K562 (cell line): ENCODE data around the gene FAM167B. TPM values are rescaled to one million over a fixed set of nuclear protein-coding genes. Genes with fewer than 3 reads are reported as not detected.

Experiments used
- CBX2 ChIP-seq: fragments of 200-600 bp; sonication (generic); IDR thresholded peaks from one replicate; pipeline ENCODE4 v1.6.1; 2012; ENCODE audit warnings: mild to moderate bottlenecking, low read length, inconsistent platforms; ENCODE audit not compliant: insufficient read depth, poor library complexity, severe bottlenecking
- CXXC5 ChIP-seq: fragments of 250-450 bp; sonication (Bioruptor Pico); IDR thresholded peaks from 2 replicates; pipeline ENCODE4 v1.8.0; 2022; ENCODE audit warnings: inconsistent platforms, mild to moderate bottlenecking, moderate library complexity
- E2F4 ChIP-seq: sonication (generic); formaldehyde crosslinking; IDR thresholded peaks from 2 replicates; pipeline ENCODE4 v1.8.0; 2022; ENCODE audit warnings: mild to moderate bottlenecking, low read depth, missing genetic modification reagents
- FOXJ2 ChIP-seq: fragments of 200-800 bp; sonication (Bioruptor generic); IDR thresholded peaks from 2 replicates; pipeline ENCODE4 v1.6.1; 2016; ENCODE audit warnings: missing genetic modification characterization, missing compliant biosample characterization
- HMGXB4 ChIP-seq: sonication (generic); formaldehyde crosslinking; IDR thresholded peaks from 2 replicates; pipeline ENCODE4 v1.8.1; 2023; ENCODE audit warnings: mild to moderate bottlenecking, missing genetic modification reagents
- JUND ChIP-seq, 2 experiments: IDR thresholded peaks; 2 replicates in 1 of 2; 3 replicates in 1 of 2; pipeline ENCODE4 v1.6.1; 2011; ENCODE audit warnings: borderline replicate concordance in 2 of 2, low read depth in 2 of 2, low read length in 2 of 2, improper control_type of control experiment in 1 of 2, missing biosample characterization in 1 of 2, missing genetic modification characterization in 1 of 2, missing genetic modification reagents in 1 of 2
- KDM2B ChIP-seq: fragments of 250-450 bp; sonication (Bioruptor Pico); IDR thresholded peaks from 2 replicates; pipeline ENCODE4 v1.8.0; 2021; ENCODE audit warnings: mild to moderate bottlenecking, moderate library complexity
- MTA1 ChIP-seq: fragments of 450-650 bp; IDR thresholded peaks from 2 replicates; pipeline ENCODE4 v1.6.1; 2017; ENCODE audit warnings: borderline replicate concordance
- MTF1 ChIP-seq: fragments of 250-450 bp; sonication (Bioruptor Pico); IDR thresholded peaks from 2 replicates; pipeline ENCODE4 v1.9.0; 2021; ENCODE audit warnings: moderate library complexity, mild to moderate bottlenecking, inconsistent platforms, borderline replicate concordance
- NCOA1 ChIP-seq: fragments of 450-650 bp; IDR thresholded peaks from 2 replicates; pipeline ENCODE4 v1.6.1; 2016; ENCODE audit warnings: low read depth
- NELFE ChIP-seq: IDR thresholded peaks from 2 replicates; pipeline ENCODE4 v1.6.1; 2011; ENCODE audit warnings: mild to moderate bottlenecking; ENCODE audit not compliant: insufficient read depth, insufficient read length
- NFYB ChIP-seq: IDR thresholded peaks from 2 replicates; pipeline ENCODE4 v1.6.1; 2011; ENCODE audit warnings: mild to moderate bottlenecking, moderate library complexity; ENCODE audit not compliant: insufficient read length; ENCODE audit errors: extremely low read depth
- NKRF ChIP-seq: fragments of 450-650 bp; IDR thresholded peaks from 2 replicates; pipeline ENCODE4 v1.6.1; 2016; ENCODE audit warnings: borderline replicate concordance
- PTRF ChIP-seq: fragments of 450-650 bp; IDR thresholded peaks from 2 replicates; pipeline ENCODE4 v1.6.1; 2016; ENCODE audit warnings: mild to moderate bottlenecking, missing genetic modification characterization, missing compliant biosample characterization
- PTTG1 ChIP-seq: fragments of 450-650 bp; IDR thresholded peaks from 2 replicates; pipeline ENCODE4 v1.6.1; 2016; ENCODE audit warnings: low read depth, mild to moderate bottlenecking, missing genetic modification characterization, missing compliant biosample characterization
- RB1 ChIP-seq: fragments of 450-650 bp; IDR thresholded peaks from 2 replicates; pipeline ENCODE4 v1.6.1; 2017; ENCODE audit warnings: low read depth, mild to moderate bottlenecking
- SIN3A ChIP-seq, 2 experiments: fragments of 150-350 bp in 1 of 2; IDR thresholded peaks; 2 replicates each; pipeline ENCODE4 v1.6.1; 2011 to 2016; ENCODE audit warnings: borderline replicate concordance in 2 of 2, low read depth in 2 of 2, low read length in 2 of 2, mild to moderate bottlenecking in 2 of 2, moderate library complexity in 2 of 2; ENCODE audit not compliant: control insufficient read depth in 1 of 2
- SRSF7 ChIP-seq: fragments of 200-400 bp; formaldehyde crosslinking; optimal IDR thresholded peaks from 2 replicates; pipeline ENCODE3; 2017; ENCODE audit warnings: mild to moderate bottlenecking, low read depth, low read length
- THRAP3 ChIP-seq: fragments of 450-650 bp; IDR thresholded peaks from 2 replicates; pipeline ENCODE4 v1.6.1; 2016; ENCODE audit warnings: mild to moderate bottlenecking, inconsistent platforms, borderline replicate concordance
- polyA plus RNA-seq, 8 experiments: library from polyadenylated mRNA; depleted of rRNA in 4 of 8; stranded (reverse) in 5 of 8; unstranded in 3 of 8; fragments of >200 nt; fragmentation: Nextera tagmentation in 2 of 8; fragmentation: Illumina TruSeq in 1 of 8; extraction: Ambion mirVana in 2 of 8; extraction: Trizol in 1 of 8; gene quantifications; 2 replicates each; pipeline versions ENCODE4 v1.2.1 to v1.2.3, GENCODE V29; 2011 to 2014; ENCODE audit warnings: inconsistent platforms in 1 of 8, missing spikeins in 1 of 8
- total RNA-seq, 7 experiments: library from RNA; depleted of rRNA in 6 of 7; stranded (reverse); fragments of >200 nt in 6 of 7; fragmentation: Illumina TruSeq in 2 of 7; extraction: Trizol in 2 of 7; gene quantifications; 2 replicates each; pipeline versions ENCODE4 v1.2.1 to v1.2.3, GENCODE V29; 2011 to 2021; ENCODE audit warnings: low replicate concordance in 1 of 7
- TF ChIP-seq, protein P1 (sequence below): fragments of 250-450 bp; sonication (Bioruptor Pico); IDR thresholded peaks from 2 replicates; pipeline ENCODE4 v1.8.0; 2022; ENCODE audit warnings: inconsistent platforms

Gene FAM167B
- total and polyA plus RNA-seq, 9 of the 15 experiments (the other 6 are each of a cell fraction or from before 2014, with no cell fraction given), result not detected

DNA sequence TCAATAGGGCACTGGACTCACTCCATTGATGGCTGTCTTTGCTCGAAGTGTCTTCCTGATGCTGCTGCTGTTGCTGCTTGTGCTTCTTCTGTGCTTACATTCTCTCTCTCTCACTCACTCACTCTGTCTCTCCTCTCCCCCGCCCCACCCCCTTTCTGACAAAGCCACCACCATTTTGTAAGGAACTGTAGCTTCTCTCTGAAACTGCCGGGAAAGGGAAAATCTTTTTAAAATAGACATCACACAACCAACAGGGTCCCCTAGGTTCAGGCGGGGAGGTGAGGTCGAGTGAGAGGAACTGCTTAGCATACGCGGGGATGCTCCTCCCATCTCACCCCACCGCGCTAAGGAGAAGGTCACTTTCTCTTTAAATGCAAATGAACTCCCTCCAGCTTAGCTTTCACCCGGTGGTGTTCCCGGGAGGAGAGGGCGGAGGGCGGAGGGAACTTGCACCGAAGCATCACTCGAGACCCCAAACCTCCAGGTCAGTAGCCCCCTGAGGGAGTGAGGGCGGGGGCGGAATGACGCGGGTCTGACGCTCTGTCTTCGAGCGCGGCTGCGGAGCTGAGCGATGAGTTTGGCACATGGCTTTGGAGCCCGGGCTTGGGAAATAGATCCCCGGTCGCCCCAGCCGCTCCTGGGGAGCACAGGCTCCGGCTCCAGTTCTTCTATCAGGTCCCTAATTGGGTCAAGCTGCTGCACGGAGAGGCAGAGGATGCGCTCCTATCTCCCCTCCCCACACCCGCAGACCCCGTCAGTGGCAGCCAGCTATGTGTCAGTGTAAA lies 46.6 kb upstream of the FAM167B start, which contains the start of gene CCDC28B (continued):
- TF ChIP-seq SRSF7 (no peak), CBX2 (no peak), KDM2B (CRISPR knock-in tag) (no peak), CXXC5 (peak; percentile 77), NKRF (peak; percentile 60), NCOA1 (no peak), MTA1 (no peak), JUND (IDR thresholded peaks at IDR 0.05; ENCODE audit: borderline replicate concordance, low read depth, low read length) (no peak), JUND (tag; IDR thresholded peaks at IDR 0.05; ENCODE audit: borderline replicate concordance, low read depth, low read length) (peak; percentile 33; the same call in 1 of the 3 replicates), PTTG1 (tag) (no peak), FOXJ2 (no peak), PTRF (tag) (0 out of 2 replicates have a peak, but pooled peaks have one; percentile 30), MTF1 (CRISPR knock-in tag) (no peak), RB1 (peak; percentile 5; the same call in 1 of the 2 replicates), NFYB (no peak), THRAP3 (0 out of 2 replicates have a peak, but pooled peaks have one; percentile 50), E2F4 (CRISPR knock-in tag) (no peak), NELFE (no peak), HMGXB4 (CRISPR knock-in tag) (no peak; the same call in 1 of the 2 replicates), SIN3A (IDR thresholded peaks at IDR 0.05; ENCODE audit: borderline replicate concordance in 2 of 2, control insufficient read depth in 1 of 2, low read depth in 2 of 2, low read length in 2 of 2) (peak in 1 of 2 experiments; percentile 84; a peak in 2 of 4 replicates)
- TF ChIP-seq, protein P1, sequence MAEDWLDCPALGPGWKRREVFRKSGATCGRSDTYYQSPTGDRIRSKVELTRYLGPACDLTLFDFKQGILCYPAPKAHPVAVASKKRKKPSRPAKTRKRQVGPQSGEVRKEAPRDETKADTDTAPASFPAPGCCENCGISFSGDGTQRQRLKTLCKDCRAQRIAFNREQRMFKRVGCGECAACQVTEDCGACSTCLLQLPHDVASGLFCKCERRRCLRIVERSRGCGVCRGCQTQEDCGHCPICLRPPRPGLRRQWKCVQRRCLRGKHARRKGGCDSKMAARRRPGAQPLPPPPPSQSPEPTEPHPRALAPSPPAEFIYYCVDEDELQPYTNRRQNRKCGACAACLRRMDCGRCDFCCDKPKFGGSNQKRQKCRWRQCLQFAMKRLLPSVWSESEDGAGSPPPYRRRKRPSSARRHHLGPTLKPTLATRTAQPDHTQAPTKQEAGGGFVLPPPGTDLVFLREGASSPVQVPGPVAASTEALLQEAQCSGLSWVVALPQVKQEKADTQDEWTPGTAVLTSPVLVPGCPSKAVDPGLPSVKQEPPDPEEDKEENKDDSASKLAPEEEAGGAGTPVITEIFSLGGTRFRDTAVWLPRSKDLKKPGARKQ (CRISPR knock-in tag), result no peak
